T-helper 2 cell treated with Interferon-gamma antibody and Interleukin-4, amounts not matched to agents 100 ng/mL and 5 ng/mL, for 36 hours (primary cell): ENCODE data around the gene LRRC58. TPM values are rescaled to one million over a fixed set of nuclear protein-coding genes. Genes with fewer than 3 reads are reported as not detected.

Source experiments
- intact Hi-C: fragments of 100-400 bp; cut with micrococcal nuclease; formaldehyde crosslinking; loops from one replicate; pipeline ENCODE4 v1.15.1; 2023
- total RNA-seq: library from RNA; stranded (reverse); gene quantifications from 2 replicates; pipeline ENCODE4 v1.2.3, GENCODE V29; 2022

LRRC58 gene
- total RNA-seq, 1 donor from 2014 or later = 26.5 TPM

- intact Hi-C loops = no loop called here
Measured at GRCh38 chr3:120280566-120280965, 68.6 kb downstream of the LRRC58 start.

- intact Hi-C loops = no loop called here
Measured at GRCh38 chr3:120280026-120280425, 69.1 kb downstream of the LRRC58 start.

DNA sequence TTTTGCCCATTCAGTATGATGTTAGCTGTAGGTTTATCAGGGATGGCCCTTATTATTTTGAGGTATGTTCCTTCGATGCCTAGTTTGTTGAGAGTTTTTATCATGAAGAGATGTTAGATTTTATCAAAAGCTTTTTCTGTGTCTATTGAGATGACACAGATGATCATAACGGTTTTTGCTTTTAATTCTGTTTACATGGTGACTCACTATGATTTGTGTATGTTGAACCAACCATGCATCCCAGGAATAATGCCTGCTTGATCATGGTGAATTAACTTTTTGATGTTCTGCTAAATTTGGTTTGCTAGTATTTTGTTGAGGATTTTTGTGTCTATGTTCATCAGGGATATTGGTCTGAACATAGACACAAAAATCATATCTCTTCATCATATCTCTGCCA lies 72.4 kb downstream of the LRRC58 start:
- intact Hi-C loops = no loop called here

DNA sequence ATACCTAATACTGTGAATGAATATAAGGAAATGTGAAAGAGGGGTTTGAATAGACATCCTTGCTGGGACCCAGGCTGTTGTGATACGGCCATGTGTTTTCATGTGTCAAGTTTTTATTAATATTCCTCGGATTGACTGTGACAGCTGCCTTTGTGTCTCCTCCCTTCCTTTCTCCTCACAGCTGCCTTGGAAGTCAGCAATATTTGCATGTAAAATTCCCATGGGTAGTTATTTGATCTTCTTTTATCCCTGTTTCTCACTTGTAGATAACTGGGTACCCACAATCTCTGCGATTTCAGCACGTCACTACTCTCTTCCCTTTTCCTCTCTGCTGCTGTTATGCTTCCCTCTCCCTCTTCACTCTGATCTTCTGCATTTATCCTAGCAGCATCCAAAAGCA lies 73.5 kb downstream of the LRRC58 start:
- intact Hi-C loops = no loop called here

DNA sequence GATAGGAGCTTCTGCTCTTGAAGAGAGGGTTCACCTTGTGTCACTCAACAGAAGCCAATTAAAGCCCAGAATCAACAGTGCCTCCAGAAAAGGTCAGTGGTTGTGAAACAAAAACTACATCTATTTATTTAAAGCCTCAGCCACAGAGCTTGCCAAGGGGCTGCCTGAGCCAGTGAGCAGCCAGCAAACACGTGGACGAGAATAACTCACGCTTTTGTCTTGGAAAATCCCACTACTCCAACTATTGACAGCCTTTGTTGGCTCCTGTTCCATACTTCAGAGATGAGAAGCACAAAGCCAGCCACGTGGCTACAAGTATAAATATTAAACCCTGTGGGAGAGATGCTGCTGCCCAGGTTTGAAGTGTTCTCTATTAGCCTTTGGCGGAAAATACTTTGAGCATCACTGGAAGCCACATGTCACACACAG lies 74.4 kb downstream of the LRRC58 start:
- intact Hi-C loops = no loop called here

Other genes with a start within 250 kb of the LRRC58 start
- gene GPR156, start 64.1 kb downstream of the LRRC58 start, total RNA-seq = not detected in 2 replicates
- 0.14 and 0.25 TPM in 2 replicates for gene FSTL1, start 101.6 kb upstream of the LRRC58 start, total RNA-seq
- gene NDUFB4, start 247.0 kb upstream of the LRRC58 start, total RNA-seq = 128 and 131 TPM in 2 replicates